ENCODE data around the gene MALT1.

The MALT1 gene

GRCh38 chr18:58779529-58779928 is 108.3 kb downstream of the MALT1 start:
- no peak overlapping the region for H3K27ac ChIP-seq (ENCODE audit: low read length)

GRCh38 chr18:58780045-58780444 is 108.8 kb downstream of the MALT1 start:
- Histone ChIP-seq H3K27me3 (ENCODE audit: low read depth, low read length) (no peaks in the 10 kb centered on the region), H3K4me3 (ENCODE audit: low read depth in 1 of 2, low read length in 2 of 2) (no peak overlapping the region), H3K36me3 (ENCODE audit: control insufficient read depth in 1 of 2, insufficient read depth in 2 of 2, low read length in 2 of 2) (no peaks in the 10 kb centered on the region), H3K9me3 (ENCODE audit: control insufficient read depth in 1 of 2, low read length in 2 of 2) (no peaks in the 10 kb centered on the region), H3K4me1 (ENCODE audit: control insufficient read depth in 1 of 2, insufficient read depth in 2 of 2, low read length in 2 of 2) (peaks cover 0 to 5% of the 10 kb centered on the region in 2 donors), H3K27ac (ENCODE audit: low read length) (no peak overlapping the region)

More at GRCh38 chr18:58779529-58779928, 108.3 kb downstream of the MALT1 start:
- Histone ChIP-seq H3K36me3 (ENCODE audit: control insufficient read depth in 1 of 2, insufficient read depth in 2 of 2, low read length in 2 of 2) (no peaks in the 10 kb centered on the region), H3K9me3 (ENCODE audit: control insufficient read depth in 1 of 2, low read length in 2 of 2) (no peaks in the 10 kb centered on the region), H3K4me1 (ENCODE audit: control insufficient read depth in 1 of 2, insufficient read depth in 2 of 2, low read length in 2 of 2) (peaks cover 0 to under 1% of the 10 kb centered on the region in 2 donors), H3K27me3 (ENCODE audit: low read depth, low read length) (no peaks in the 10 kb centered on the region), H3K4me3 (ENCODE audit: low read depth in 1 of 2, low read length in 2 of 2) (no peak overlapping the region)

- Histone ChIP-seq H3K9me3 (ENCODE audit: control insufficient read depth in 1 of 2, low read length in 2 of 2) (no peaks in the 10 kb centered on the region), H3K4me3 (ENCODE audit: low read depth in 1 of 2, low read length in 2 of 2) (no peak overlapping the region), H3K27ac (ENCODE audit: low read length) (no peak overlapping the region), H3K27me3 (ENCODE audit: low read depth, low read length) (no peaks in the 10 kb centered on the region), H3K36me3 (ENCODE audit: control insufficient read depth in 1 of 2, insufficient read depth in 2 of 2, low read length in 2 of 2) (no peaks in the 10 kb centered on the region), H3K4me1 (ENCODE audit: control insufficient read depth in 1 of 2, insufficient read depth in 2 of 2, low read length in 2 of 2) (peaks cover 0 to 5% of the 10 kb centered on the region in 2 donors)
Observed at GRCh38 chr18:58781627-58782194, 110.4 kb downstream of the MALT1 start.

- H3K4me1 ChIP-seq (ENCODE audit: control insufficient read depth in 1 of 2, insufficient read depth in 2 of 2, low read length in 2 of 2) = peaks cover 0 to 5% of the 10 kb centered on the region in 2 donors
- H3K36me3 ChIP-seq (ENCODE audit: control insufficient read depth in 1 of 2, insufficient read depth in 2 of 2, low read length in 2 of 2) = no peaks in the 10 kb centered on the region
- no peak overlapping the region for H3K27ac ChIP-seq (ENCODE audit: low read length)
- no peaks in the 10 kb centered on the region for H3K9me3 ChIP-seq (ENCODE audit: control insufficient read depth in 1 of 2, low read length in 2 of 2)
- no peak overlapping the region for H3K4me3 ChIP-seq (ENCODE audit: low read depth in 1 of 2, low read length in 2 of 2)
- no peaks in the 10 kb centered on the region for H3K27me3 ChIP-seq (ENCODE audit: low read depth, low read length)
Observed at GRCh38 chr18:58784601-58785137, 113.4 kb downstream of the MALT1 start.

- no peaks in the 10 kb centered on the region for H3K36me3 ChIP-seq (ENCODE audit: control insufficient read depth in 1 of 2, insufficient read depth in 2 of 2, low read length in 2 of 2)
- H3K4me3 ChIP-seq (ENCODE audit: low read depth in 1 of 2, low read length in 2 of 2) = no peak overlapping the region
- no peak overlapping the region for H3K27ac ChIP-seq (ENCODE audit: low read length)
- no peaks in the 10 kb centered on the region for H3K9me3 ChIP-seq (ENCODE audit: control insufficient read depth in 1 of 2, low read length in 2 of 2)
- H3K4me1 ChIP-seq (ENCODE audit: control insufficient read depth in 1 of 2, insufficient read depth in 2 of 2, low read length in 2 of 2) = peaks cover 0 to 5% of the 10 kb centered on the region in 2 donors
- no peaks in the 10 kb centered on the region for H3K27me3 ChIP-seq (ENCODE audit: low read depth, low read length)
Observed at GRCh38 chr18:58785171-58785805, 114.0 kb downstream of the MALT1 start.

- Histone ChIP-seq H3K4me3 (ENCODE audit: low read depth in 1 of 2, low read length in 2 of 2) (no peak overlapping the region), H3K9me3 (ENCODE audit: control insufficient read depth in 1 of 2, low read length in 2 of 2) (no peaks in the 10 kb centered on the region), H3K27ac (ENCODE audit: low read length) (no peak overlapping the region), H3K4me1 (ENCODE audit: control insufficient read depth in 1 of 2, insufficient read depth in 2 of 2, low read length in 2 of 2) (peaks cover 0 to 5% of the 10 kb centered on the region in 2 donors), H3K36me3 (ENCODE audit: control insufficient read depth in 1 of 2, insufficient read depth in 2 of 2, low read length in 2 of 2) (no peaks in the 10 kb centered on the region), H3K27me3 (ENCODE audit: low read depth, low read length) (no peaks in the 10 kb centered on the region)
Observed at GRCh38 chr18:58785870-58786269, 114.6 kb downstream of the MALT1 start.

- no peaks in the 10 kb centered on the region for H3K9me3 ChIP-seq (ENCODE audit: control insufficient read depth in 1 of 2, low read length in 2 of 2)
- no peaks in the 10 kb centered on the region for H3K27me3 ChIP-seq (ENCODE audit: low read depth, low read length)
- peaks cover 0 to 5% of the 10 kb centered on the region in 2 donors for H3K4me1 ChIP-seq (ENCODE audit: control insufficient read depth in 1 of 2, insufficient read depth in 2 of 2, low read length in 2 of 2)
- H3K4me3 ChIP-seq (ENCODE audit: low read depth in 1 of 2, low read length in 2 of 2) = no peak overlapping the region
- H3K36me3 ChIP-seq (ENCODE audit: control insufficient read depth in 1 of 2, insufficient read depth in 2 of 2, low read length in 2 of 2) = no peaks in the 10 kb centered on the region
- H3K27ac ChIP-seq (ENCODE audit: low read length) = no peak overlapping the region
Observed at GRCh38 chr18:58787536-58788149, 116.4 kb downstream of the MALT1 start.

- no peaks in the 10 kb centered on the region for H3K9me3 ChIP-seq (ENCODE audit: control insufficient read depth in 1 of 2, low read length in 2 of 2)
- H3K27ac ChIP-seq (ENCODE audit: low read length) = no peak overlapping the region
- no peak overlapping the region for H3K4me3 ChIP-seq (ENCODE audit: low read depth in 1 of 2, low read length in 2 of 2)
- H3K36me3 ChIP-seq (ENCODE audit: control insufficient read depth in 1 of 2, insufficient read depth in 2 of 2, low read length in 2 of 2) = no peaks in the 10 kb centered on the region
- H3K27me3 ChIP-seq (ENCODE audit: low read depth, low read length) = no peaks in the 10 kb centered on the region
- H3K4me1 ChIP-seq (ENCODE audit: control insufficient read depth in 1 of 2, insufficient read depth in 2 of 2, low read length in 2 of 2) = peaks cover 0 to 5% of the 10 kb centered on the region in 2 donors
Observed at GRCh38 chr18:58788470-58788869, 117.2 kb downstream of the MALT1 start.

- H3K4me3 ChIP-seq (ENCODE audit: low read depth in 1 of 2, low read length in 2 of 2) = no peak overlapping the region
- peak overlapping the region; percentile 20 for H3K27ac ChIP-seq (ENCODE audit: low read length)
- no peaks in the 10 kb centered on the region for H3K36me3 ChIP-seq (ENCODE audit: control insufficient read depth in 1 of 2, insufficient read depth in 2 of 2, low read length in 2 of 2)
- no peaks in the 10 kb centered on the region for H3K9me3 ChIP-seq (ENCODE audit: control insufficient read depth in 1 of 2, low read length in 2 of 2)
- peaks cover 0 to 5% of the 10 kb centered on the region in 2 donors for H3K4me1 ChIP-seq (ENCODE audit: control insufficient read depth in 1 of 2, insufficient read depth in 2 of 2, low read length in 2 of 2)
- H3K27me3 ChIP-seq (ENCODE audit: low read depth, low read length) = no peaks in the 10 kb centered on the region
Observed at GRCh38 chr18:58788971-58789875, 118.0 kb downstream of the MALT1 start.

- no peak overlapping the region for H3K27ac ChIP-seq (ENCODE audit: low read length)
Observed at GRCh38 chr18:58789876-58790240, 118.6 kb downstream of the MALT1 start.

GRCh38 chr18:58792086-58792485 is 120.8 kb downstream of the MALT1 start:
- Histone ChIP-seq H3K27ac (ENCODE audit: low read length) (no peak overlapping the region), H3K4me1 (ENCODE audit: control insufficient read depth in 1 of 2, insufficient read depth in 2 of 2, low read length in 2 of 2) (no peaks in the 10 kb centered on the region), H3K27me3 (ENCODE audit: low read depth, low read length) (no peaks in the 10 kb centered on the region), H3K36me3 (ENCODE audit: control insufficient read depth in 1 of 2, insufficient read depth in 2 of 2, low read length in 2 of 2) (no peaks in the 10 kb centered on the region), H3K4me3 (ENCODE audit: low read depth in 1 of 2, low read length in 2 of 2) (no peak overlapping the region), H3K9me3 (ENCODE audit: control insufficient read depth in 1 of 2, low read length in 2 of 2) (no peaks in the 10 kb centered on the region)

More at GRCh38 chr18:58789876-58790240, 118.6 kb downstream of the MALT1 start:
- no peak overlapping the region for H3K4me3 ChIP-seq (ENCODE audit: low read depth in 1 of 2, low read length in 2 of 2)
- no peaks in the 10 kb centered on the region for H3K36me3 ChIP-seq (ENCODE audit: control insufficient read depth in 1 of 2, insufficient read depth in 2 of 2, low read length in 2 of 2)
- no peaks in the 10 kb centered on the region for H3K9me3 ChIP-seq (ENCODE audit: control insufficient read depth in 1 of 2, low read length in 2 of 2)
- no peaks in the 10 kb centered on the region for H3K27me3 ChIP-seq (ENCODE audit: low read depth, low read length)
- H3K4me1 ChIP-seq (ENCODE audit: control insufficient read depth in 1 of 2, insufficient read depth in 2 of 2, low read length in 2 of 2) = peaks cover 0 to 2% of the 10 kb centered on the region in 2 donors
